GM18873 (cell line): ENCODE measurements around the gene KLF15.

Source experiments
- ATAC-seq: cut with Tn5 transposase; IDR thresholded peaks from one replicate; pipeline ENCODE4 v1.9.1; 2021; ENCODE audit warnings: mild to moderate bottlenecking, moderate library complexity, moderate number of reproducible peaks; ENCODE audit not compliant: unreplicated experiment, low FRiP score

The KLF15 gene

DNA sequence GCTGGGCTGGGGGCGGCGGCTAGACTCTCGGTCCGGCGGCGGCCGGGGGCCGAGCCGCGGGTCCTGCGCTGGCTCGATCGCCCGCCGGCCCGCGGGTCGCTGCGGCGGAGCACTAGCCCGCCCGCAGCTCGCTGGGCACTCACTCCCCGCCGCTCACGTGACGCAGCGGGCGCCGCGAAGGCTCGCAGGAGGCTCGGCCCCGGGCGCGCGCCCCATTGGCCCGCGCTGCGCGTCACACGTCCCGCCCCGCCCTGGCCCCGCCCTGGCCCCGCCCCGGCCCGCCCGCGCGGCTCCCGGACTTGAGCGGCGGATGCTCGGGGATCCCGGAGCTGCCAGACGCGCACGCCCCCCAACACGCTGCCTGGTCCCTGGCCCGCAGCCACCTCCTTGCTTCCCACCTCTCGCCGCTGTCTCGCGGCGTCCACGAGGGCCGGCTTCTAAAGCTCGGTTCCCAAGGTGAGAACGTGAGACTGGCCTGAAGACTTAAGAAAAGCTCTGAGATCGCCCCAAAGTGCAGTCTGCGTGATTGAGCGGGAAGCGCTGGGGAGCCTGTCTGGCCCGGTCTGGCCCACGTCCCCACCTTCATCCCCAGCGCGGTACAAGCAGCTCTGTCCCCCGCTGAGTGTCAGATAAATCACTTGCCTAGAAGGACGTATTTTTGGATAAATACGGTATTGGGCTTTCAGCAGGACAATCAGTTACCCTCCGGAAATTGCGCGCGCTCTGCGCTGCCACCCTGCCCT is at the start of gene KLF15:
Gene KLF15 (minus strand): TSS at position 114 of the 743 bp plus-strand sequence. CDS start 4,486 bp downstream, outside the sequence.
- ATAC-seq, result no peak

DNA sequence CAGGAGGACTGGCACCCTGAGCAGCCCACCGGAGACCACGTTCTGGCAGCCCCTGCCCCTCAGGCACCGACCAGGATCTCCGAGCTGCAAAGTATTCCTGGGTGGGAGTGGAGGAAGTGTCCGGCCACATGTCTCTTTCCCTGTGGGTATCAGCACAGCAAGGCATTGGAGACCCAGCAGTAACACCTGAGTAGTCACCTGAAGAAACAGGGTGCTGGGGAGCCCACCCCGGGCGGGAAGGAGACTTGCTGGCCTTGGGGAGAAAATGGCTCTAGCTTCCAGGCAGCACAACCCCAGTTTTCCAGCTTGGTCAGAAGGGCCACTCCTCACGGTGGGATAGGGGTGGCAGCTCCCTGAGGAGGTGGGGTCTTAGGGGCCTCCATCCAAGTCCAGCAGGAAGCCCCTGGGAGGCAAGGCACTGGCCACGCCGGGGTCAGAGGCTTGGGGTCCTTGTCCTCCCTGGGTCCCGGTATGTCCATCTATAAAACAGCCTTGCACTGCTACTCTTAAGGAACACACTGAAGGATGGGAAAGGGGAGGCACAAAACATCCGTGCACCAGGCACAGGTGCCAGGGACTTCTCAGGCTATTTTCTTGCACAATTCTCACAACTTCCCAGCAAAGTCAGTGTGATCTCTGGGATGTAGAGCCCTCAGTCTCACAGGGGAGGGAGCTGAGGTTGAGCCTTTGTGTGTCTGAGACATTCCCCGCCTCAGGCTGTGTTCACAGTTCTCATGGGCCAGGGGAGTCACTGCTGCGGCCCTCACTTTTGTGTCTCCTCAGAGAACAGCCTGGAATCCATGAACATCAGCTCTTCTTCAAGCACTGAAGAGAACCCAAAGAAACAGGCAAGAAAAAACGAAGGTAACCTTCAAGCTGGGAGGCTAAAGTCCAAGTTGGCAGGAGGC is 49.4 kb upstream of the KLF15 start:
- ATAC-seq, result no peak

DNA sequence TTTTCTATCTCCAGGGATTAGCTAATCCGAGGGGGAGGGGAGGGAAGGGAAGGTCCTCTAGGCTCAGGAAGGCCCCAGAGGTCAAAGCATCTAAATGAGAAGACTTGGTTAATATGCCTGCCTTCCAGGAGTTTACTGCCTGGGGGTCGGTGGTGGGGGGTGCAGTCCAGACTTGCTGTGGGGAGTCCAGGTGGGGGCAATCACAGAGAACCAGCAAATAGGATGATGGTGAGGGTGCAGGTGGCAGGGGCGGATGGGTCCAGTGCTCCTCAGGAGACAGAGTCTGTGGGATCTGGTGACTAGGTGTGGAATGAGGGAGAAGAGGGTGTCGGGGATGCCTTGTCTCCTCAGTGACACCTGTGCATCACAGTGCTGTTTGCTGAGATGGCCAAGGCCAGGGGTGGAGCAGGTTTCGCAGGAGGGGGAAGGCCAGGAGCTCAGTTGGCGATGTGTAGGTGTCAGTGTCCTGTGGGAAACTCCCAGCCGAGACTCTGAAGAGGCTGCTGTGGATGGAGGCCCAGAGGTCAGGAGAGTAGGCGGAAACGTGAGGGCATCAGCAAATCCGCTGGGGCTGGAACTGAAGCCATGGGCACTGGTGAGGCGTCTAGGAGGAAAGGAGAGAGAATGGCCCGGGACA is 45.6 kb upstream of the KLF15 start:
- no peak for ATAC-seq

DNA sequence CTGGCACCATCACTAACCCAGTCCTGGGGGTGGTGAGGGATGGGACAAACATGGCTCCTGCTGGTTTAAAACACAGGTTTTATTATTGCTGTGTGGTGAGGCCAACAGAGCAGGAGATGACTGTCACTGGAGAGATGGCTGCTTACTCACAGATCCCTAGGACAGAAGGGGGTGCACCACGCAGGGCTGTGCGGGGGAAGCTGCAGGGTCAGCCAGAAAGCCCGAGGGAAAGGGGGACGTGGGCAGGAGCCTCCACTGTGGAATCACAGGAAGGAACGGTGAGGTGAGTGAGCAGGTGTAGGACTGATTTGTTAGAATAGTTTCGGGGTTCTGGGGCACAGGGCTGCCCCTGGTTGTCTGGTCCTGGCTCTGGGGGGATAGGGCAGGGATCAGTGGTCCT is 45.0 kb upstream of the KLF15 start:
- no peak for ATAC-seq

DNA sequence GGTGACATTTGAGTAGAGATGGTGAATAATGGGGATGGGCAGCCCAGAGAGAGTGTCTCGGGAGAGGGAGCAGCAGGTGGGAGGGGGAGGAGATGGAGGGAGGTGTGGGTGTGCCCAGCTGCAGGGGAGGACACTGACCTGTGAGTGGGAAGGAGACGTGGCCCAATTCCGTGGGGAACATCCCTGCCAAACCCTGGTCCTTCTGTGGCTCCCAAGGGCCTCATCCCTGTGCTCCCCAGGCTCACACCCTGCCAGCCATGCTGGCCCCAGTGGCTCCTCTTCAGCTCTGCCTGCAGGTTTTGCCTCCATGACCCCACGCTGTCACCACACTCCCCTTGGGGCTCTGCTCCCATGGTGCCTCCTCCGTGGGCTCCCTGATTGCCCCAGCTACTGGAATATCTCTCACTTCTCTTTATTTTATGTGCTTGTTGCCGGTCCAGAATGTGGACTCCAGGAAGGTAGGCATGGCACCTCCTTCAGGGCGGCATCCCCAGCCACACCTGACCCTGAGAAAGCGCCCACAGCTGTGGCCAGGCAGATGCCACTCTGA is 44.5 kb upstream of the KLF15 start:
- no peak for ATAC-seq

DNA sequence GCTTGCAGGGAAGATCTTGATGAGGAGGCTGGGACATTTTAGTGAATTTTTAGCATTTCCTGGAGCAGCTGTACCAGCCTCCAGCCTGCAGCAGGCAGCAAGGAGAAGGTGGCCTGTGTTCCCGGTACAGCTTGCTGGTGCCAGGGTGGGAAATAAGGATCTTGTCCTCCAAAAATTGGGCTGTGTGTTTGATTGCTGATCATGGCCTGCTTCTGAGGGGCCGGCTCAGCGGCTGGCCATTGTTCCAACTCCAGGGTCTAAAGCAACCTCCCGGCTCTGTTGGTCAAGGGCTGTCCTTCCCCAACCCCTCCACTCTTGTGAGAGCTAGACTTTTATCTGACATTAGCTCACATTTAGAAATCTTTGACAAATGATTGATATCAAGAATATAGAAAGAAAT is 42.5 kb upstream of the KLF15 start:
- ATAC-seq, result no peak

DNA sequence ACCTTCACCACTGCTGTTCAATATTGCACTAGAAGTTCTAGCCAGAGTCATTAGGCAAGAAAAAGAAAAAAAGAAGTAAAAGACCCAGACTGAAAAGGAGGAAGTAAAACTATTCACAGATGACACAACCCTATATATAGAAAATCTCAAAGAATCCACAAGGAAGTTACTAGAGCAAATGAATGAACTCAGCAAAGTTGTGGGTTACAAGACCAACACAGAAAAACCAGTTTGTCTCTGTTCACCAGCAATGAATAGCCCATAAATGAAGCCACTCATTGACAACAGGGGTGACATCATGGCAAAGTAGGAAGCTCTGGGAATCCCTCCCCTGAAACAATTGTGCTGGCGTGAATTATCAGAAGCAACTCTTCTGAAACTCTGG is 42.1 kb upstream of the KLF15 start:
- ATAC-seq, result no peak

DNA sequence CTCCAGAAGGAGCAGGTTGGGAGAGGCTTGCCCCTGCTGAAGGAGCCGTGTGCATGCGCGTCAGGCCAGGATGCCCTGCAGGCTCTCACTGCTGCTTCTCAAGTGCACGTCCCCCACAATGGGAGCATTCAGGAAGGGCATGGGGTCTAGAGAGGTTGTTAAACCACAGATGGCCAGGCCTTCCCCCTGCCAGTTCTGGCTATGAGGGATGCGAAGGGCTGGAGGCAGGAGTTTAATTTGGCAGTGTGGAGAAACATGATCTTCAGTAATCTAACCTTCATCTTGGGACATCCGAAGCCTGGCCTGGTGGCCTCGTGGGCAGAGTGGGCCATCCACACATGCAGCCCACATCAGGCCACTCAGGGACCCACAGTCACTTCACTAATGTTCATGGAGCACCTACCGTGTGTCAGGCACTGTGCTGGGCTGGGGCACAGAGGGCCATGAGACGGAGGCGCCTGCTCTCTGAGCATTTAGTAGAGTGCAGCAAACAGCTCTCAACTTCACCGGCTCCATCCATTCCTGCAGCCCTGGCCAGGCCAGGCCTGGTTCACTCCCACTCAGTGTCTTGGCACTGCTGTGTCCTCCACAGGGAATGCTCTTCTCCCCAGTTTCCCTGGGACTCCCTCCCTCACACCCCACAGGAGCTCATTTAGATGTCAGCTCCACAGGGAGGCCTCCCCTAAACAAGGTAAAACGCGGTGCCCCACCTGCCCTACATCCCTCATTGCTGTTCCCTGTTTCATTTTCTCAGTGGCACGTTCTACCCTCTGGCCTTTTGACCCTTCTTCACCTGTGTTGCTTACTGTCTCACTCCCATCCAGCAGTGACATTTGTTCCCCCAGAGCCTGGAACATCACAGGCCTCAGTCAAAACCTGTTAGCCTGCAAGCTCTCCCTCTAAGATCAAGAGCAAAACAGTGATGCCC is 41.5 kb upstream of the KLF15 start:
- ATAC-seq, result no peak

DNA sequence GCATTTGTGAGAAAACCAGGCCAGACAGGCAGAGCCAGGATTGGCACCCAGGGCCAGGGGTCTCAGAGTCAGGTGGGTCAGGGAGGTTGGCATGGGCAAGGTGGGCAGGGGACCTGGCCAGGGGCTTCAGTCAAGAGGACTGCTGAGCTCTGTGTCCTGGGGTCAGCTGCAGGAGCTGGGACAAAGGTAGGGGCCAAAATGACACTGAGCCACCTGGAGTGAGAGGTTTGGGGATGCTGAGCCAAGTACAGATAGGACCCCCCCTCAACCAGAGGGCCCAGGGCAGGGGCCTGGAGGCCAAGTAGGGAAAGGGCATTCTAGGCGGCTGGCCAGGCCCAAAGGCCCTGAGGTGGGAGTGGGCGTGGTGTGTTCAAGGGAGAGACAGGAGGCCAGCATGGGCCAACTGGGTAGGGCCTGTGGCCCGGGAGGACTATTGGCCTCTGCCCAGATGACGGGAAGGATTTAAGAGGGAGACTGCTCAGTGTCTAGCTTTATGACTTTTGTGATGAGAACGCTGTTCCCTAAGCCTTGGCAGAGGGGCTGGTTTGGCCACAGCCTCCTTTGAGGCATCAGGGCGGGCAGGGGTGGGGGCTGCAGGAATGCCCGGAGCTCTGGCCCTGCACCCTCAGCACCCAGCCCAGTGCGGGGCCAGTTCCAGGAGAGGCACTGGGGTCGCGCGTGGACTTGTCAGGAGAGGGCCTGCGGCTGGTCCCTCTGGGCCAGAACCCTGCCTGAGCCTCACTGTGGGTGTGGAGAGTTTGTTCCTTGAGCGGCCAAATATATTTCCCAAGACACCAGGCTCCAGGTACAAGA is 40.6 kb upstream of the KLF15 start:
- ATAC-seq, result no peak

DNA sequence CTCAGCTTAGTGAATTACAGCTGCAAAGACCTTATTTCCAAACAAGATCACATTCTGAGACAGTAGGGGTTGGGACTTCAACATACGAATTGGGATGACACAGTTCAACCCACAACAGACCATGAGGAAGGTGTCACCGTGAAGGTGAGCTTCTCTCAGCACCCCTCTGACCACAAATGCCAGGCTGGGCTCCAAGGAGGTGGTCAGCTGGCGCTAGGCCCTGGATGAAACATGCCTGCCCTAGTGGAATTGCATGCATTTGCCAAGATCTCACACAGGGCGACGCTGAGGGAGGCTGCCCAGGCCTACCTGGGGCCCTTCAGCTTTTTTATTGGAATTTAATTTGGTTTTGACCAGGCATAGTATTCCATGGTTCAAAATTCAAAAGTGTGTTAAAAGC is 39.3 kb upstream of the KLF15 start:
- ATAC-seq, result no peak

DNA sequence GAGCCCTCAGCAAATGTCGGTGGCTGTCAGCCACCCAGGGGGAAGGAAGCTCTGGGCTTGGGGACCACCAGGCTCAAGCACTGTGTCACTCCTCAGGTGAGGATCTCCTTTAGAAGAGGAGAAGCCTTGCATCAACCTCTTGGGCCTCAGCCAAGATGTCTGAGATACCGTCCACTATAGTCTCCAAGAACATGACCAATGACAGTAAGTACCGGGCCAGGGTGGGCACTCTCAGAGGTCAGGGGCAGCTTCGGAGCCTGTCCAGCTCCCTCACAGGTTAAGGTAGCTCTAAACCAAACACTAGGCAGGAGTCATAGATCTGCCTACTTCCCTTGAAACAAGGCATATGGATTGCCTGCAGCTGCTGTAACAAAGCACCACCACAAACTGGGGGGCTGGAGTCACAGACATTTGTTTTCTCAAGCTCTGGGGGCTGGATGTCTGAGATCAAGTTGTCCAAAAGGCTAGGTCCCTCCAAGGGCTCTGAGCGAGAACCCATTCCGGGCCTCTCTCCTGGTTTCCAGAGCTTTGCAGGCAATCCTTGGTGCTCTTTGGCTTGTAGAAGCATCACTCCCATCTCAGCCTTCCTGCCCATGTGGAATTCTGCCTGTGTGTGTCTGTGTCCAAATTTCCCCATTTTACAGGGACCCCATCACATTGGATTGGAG is 38.8 kb upstream of the KLF15 start:
- no peak for ATAC-seq

DNA sequence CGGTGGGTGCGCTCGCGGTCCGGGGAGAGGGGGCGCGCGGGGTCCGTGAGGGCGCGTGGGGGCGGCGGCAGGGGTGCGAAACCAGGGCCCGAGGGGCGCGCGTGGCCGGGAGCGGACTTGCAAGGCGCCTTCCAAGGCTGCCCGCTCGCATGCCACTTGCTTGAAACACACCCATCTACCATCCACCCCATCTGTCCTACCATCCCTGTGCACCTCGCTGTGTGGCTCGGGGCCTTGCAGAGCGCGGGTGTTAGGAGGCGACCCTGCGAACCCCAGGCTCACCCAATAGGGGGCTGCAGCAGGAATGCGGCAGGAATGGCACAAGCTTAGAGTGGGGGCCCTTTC is 37.7 kb upstream of the KLF15 start:
- no peak for ATAC-seq

DNA sequence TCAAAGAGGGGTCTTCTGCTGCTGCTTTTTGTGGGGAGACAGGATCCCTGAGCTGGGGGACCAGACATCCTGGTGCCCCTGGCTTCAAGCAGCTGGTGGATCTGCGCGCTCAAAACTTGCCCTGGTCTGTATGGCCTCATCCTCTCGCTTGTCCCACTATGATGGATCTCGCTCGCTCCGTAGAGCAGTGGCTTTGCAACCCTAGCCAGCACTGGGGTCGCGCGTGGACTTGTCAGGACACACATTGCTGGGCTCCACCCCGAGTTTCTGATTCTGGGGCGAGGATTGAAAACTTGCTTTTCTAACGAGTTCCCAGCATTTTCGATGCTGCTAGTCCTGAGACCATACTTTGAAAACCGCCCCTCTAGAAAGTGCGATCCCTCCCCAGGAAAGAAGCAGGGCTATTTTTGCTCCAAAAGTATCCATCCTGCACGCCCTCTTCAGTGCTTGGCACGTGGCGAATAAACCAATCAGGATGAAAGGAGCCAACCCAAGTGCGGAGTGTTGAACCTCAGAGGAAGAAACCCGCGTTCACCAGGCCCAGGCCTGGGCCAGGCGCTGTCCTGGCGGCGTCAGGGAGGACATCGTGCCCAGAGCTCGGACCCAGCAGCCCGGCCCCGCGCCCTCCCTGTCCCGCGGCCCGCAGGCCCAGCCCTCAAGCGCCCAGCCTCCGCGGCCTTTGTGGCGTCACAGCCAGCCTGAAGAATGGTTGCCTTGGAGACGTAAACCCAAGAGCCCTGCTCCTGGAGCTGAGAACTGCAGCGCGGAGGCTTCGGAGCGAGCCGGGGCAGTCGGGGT is 37.2 kb upstream of the KLF15 start, which contains the start of gene CFAP100:
Gene CFAP100 (plus strand): TSS at position 731 of the 798 bp plus-strand sequence. CDS start 1,092 bp downstream, outside the sequence.
- no peak for ATAC-seq

DNA sequence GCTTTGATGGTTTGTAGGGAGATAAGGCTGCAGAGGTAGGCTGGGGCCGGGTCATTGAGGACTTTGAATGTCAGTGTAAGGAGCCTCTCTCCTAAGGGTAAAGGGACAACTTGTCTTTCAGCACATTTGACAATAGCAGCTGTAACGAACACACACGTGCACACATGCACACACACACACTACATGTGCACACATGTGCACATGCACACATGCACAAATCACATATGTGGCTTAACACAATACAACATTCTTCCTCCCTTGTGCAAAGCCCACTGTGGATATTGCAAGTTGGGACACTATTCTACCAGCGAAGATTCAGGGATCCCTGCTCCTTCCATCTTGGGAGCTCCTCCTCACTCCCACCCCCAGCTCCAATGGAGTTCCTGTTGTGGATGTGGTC is 36.4 kb upstream of the KLF15 start:
- no peak for ATAC-seq

DNA sequence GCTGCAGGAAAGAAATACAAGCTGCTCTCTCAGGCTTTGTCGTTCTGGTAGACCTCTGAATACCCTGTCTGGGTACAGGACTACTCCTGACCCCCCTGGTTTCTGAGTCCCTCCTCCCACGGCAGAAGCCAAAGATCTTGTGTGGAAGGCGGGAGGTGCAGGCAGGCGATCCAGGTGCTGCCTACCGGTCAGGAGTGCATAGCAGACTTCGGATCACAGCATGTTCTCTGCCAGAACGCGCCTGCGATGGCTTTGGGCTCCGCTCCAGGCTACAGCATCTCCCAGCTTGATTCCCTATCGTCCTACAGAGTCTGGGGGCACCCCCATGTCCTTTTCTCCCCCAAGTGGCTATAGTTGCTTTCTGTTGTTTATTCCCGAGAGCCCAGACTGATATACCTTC is 35.0 kb upstream of the KLF15 start:
- no peak for ATAC-seq

DNA sequence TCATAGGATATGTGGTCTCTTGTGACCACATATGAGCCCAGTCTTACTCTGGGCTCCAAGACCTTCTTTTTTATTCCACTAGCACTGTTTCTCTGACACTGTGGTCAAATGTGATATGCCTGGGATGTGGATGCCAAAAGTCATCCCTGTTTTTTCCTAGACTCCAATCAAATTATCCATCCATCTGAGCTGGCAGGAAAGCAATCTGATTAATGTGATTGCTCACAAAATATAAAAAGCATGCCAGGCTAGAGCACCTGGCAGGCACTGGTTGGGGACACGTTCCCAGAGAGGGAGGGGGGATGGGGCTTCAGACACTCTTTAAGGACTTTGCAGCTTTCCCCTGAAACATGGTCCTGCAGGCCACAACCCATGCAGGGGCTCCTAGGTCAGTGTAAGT is 34.4 kb upstream of the KLF15 start:
- no peak for ATAC-seq

DNA sequence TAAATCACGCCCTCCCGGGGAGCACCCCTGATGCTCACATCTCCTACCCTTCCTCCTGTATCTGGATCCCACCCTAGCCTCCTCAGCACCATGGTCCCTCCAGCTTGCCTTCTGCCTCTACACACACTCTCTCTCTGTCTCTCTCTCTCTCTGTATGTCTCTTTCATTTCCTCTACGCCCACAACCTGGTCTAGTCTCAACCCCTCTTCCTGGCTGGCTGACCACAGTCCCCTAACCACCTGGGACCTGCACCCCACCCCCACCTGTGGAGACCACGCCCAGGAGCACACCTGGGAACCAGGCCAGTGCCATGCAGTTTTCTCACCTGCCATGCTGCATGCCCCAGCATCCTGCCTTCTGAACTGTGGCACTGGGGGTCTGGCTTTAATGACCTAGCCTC is 33.5 kb upstream of the KLF15 start:
- no peak for ATAC-seq

DNA sequence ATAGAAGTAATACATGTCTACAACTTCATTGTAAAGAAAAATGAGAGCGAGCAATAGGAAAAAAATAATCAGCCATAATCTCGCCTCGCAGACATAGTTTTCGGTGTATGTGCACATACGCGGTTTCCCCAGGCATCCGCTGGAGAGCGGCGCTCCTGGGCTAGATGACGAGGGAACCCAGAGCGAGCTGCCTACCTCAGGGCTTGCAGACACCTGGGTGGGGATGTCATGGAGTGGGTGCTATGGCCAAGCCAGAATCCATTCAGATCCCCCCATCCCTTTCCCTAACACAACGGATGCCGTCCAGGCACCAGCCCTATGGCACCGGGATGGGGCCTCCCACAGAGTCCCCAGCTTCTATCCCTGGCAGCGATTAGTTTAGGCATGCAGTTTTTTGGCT is 33.0 kb upstream of the KLF15 start:
- ATAC-seq, result no peak
